ENCODE results near the gene PLXNB3. TPM values are rescaled to one million over a fixed set of nuclear protein-coding genes. Genes with fewer than 3 reads are reported as not detected.
"Not testable (repeated sequence)": the region's sequence is repeated elsewhere in the genome, so short reads cannot be mapped to it uniquely, and the experiment has no call there.

The PLXNB3 gene
- total RNA-seq, 1 donor from 2014 or later = 4.5 TPM

GRCh38 chrX:153816831-153817690, 53.0 kb downstream of the PLXNB3 start:
- peak; percentile 68 for FAIRE-seq
- no peaks in the 10 kb centered on the region for H3K27me3 ChIP-seq (ENCODE audit: control insufficient read depth, insufficient read depth, low read length)
- DNase-seq (ENCODE audit: low read depth) = no peak
- no peaks in the 10 kb centered on the region for H3K36me3 ChIP-seq (ENCODE audit: control insufficient read depth, insufficient read depth, low read length)
- no peak for TF ChIP-seq CTCF (IDR thresholded peaks at IDR 0.05; ENCODE audit: insufficient read depth, low read length, severe bottlenecking)
- no peak overlapping the region for H3K4me3 ChIP-seq (ENCODE audit: low read depth, low read length)

GRCh38 chrX:153818064-153818463, 54.0 kb downstream of the PLXNB3 start:
- DNase-seq (ENCODE audit: low read depth); H3K27me3 ChIP-seq (ENCODE audit: control insufficient read depth, insufficient read depth, low read length); H3K4me3 ChIP-seq (ENCODE audit: low read depth, low read length); H3K36me3 ChIP-seq (ENCODE audit: control insufficient read depth, insufficient read depth, low read length); FAIRE-seq: not testable (repeated sequence)

DNA sequence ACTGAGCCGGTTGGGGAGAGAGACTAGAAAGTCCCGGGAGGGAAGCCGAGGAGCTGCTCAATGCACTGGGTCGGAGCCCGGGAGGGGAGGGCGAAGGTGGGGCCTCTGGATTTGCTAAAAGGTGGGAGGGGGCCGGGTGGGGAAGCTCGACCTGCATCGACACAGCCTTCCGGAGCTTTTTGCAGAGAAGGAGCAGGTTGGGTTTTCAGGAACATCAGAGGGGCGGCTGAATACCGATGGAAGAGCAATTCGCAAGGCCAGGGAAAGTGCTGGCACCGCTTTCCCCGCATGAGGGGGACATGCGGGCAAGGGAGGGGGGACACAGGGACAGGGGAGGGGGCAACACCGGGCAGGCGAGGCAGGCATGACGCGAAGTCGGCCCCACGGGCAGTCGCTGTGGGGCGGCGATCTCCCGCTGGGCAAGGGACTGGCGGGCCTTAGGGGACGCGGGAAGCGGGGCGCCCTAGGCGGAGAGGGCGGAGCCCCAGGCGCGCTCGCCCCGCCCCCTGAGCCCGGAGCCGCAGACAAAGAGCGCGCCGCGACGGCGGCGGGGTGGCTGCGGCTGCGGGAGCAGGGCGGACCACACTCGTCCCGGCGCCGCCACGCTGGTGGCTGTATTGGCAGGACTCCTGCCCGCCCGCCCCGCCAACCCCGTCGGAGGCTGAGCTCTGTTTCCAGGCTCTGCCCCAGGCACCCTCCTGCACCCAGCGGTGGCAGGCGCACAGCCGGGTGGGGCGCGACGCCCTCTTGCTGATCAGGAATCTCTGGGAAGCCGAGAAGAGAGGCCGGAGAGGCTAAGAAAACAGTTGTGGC, 54.7 kb downstream of the PLXNB3 start:
- DNase-seq (ENCODE audit: low read depth) (no peak), FAIRE-seq (no peak)
- Histone ChIP-seq H3K27me3 (ENCODE audit: control insufficient read depth, insufficient read depth, low read length) (no peaks in the 10 kb centered on the region), H3K4me3 (ENCODE audit: low read depth, low read length) (no peak overlapping the region), H3K36me3 (ENCODE audit: control insufficient read depth, insufficient read depth, low read length) (no peaks in the 10 kb centered on the region)
- no peak for TF ChIP-seq CTCF (IDR thresholded peaks at IDR 0.05; ENCODE audit: insufficient read depth, low read length, severe bottlenecking)

DNA sequence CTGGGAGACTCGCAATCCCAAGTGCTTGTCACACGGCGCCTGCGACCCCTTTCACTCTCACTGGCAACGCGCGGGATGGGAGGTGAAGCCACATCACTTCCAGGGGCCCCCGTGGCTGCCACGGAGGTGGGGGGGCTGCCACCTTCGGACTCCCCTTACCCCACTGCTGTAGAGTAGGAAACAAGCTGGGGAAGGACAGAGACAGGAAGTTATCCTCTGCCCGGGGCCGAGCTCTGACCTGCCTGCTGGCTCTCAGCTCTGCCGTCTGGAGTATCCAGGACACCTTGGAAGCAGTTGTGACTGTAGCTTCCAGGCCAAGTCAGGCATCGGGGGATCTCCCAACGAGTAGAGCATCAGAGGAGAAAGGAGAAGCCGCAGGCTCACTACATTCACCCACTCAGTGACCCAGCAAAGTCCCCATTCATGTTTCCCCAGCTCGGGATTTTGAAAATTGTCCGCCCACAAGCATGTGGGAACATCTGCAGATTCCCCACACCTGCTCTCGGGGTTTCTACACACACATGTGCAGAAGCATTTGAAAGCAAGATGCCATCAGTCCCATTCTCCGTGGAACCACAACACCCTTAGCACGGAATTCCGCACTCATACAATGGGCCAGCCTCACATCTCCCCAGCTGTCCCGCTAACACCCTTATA, 55.5 kb downstream of the PLXNB3 start:
- FAIRE-seq (no peak), DNase-seq (ENCODE audit: low read depth) (no peak)
- Histone ChIP-seq H3K27me3 (ENCODE audit: control insufficient read depth, insufficient read depth, low read length) (no peaks in the 10 kb centered on the region), H3K4me3 (ENCODE audit: low read depth, low read length) (no peak overlapping the region), H3K36me3 (ENCODE audit: control insufficient read depth, insufficient read depth, low read length) (no peaks in the 10 kb centered on the region)
- no peak for TF ChIP-seq CTCF (IDR thresholded peaks at IDR 0.05; ENCODE audit: insufficient read depth, low read length, severe bottlenecking)

- no peak overlapping the region for H3K4me3 ChIP-seq (ENCODE audit: low read depth, low read length)
- no peaks in the 10 kb centered on the region for H3K36me3 ChIP-seq (ENCODE audit: control insufficient read depth, insufficient read depth, low read length)
- no peak for TF ChIP-seq CTCF (IDR thresholded peaks at IDR 0.05; ENCODE audit: insufficient read depth, low read length, severe bottlenecking)
- FAIRE-seq = no peak
- H3K27me3 ChIP-seq (ENCODE audit: control insufficient read depth, insufficient read depth, low read length) = no peaks in the 10 kb centered on the region
- DNase-seq (ENCODE audit: low read depth) = no peak
Measured at GRCh38 chrX:153820601-153821000, 56.6 kb downstream of the PLXNB3 start.

- Histone ChIP-seq H3K27me3 (ENCODE audit: control insufficient read depth, insufficient read depth, low read length) (no peaks in the 10 kb centered on the region), H3K36me3 (ENCODE audit: control insufficient read depth, insufficient read depth, low read length) (no peaks in the 10 kb centered on the region), H3K4me3 (ENCODE audit: low read depth, low read length) (no peak overlapping the region)
- TF ChIP-seq CTCF (IDR thresholded peaks at IDR 0.05; ENCODE audit: insufficient read depth, low read length, severe bottlenecking) = no peak
- no peak for FAIRE-seq
- DNase-seq (ENCODE audit: low read depth) = no peak
Measured at GRCh38 chrX:153821066-153821465, 57.0 kb downstream of the PLXNB3 start.
